Measurements from ENCODE around the gene SLC2A13. TPM values are rescaled to one million over a fixed set of nuclear protein-coding genes. Genes with fewer than 3 reads are reported as not detected.
"Not testable (repeated sequence)": the region's sequence is repeated elsewhere in the genome, so short reads cannot be mapped to it uniquely, and the experiment has no call there.

The SLC2A13 gene
- total and polyA plus RNA-seq, 4 donors = 3.2 to 21.4 (median 7.4) TPM

- DNase-seq (no peak), ATAC-seq (ENCODE audit: insufficient read depth, low FRiP score) (no peak)
- H3K4me3 ChIP-seq = no peak overlapping the region
- TF ChIP-seq CTCF (IDR thresholded peaks at IDR 0.05; ENCODE audit: control extremely low read depth, extremely low read depth) = no peak
- H3K36me3 ChIP-seq (ENCODE audit: control insufficient read depth in 4 of 4, insufficient read depth in 4 of 4, low read length in 4 of 4) = no peaks in the 10 kb centered on the region
- H3K9ac ChIP-seq (ENCODE audit: insufficient read depth in 1 of 2, low read length in 2 of 2) = no peak overlapping the region
- WGBS, 2 donors = 93 to 96% methylated on average over 2 of the region's 2 CpGs
- no peaks in the 10 kb centered on the region for H3K4me1 ChIP-seq (ENCODE audit: control insufficient read depth in 5 of 5, insufficient read depth in 5 of 5, low read length in 5 of 5)
- no peak overlapping the region for H3K27ac ChIP-seq (ENCODE audit: low read depth in 1 of 2, low read length in 1 of 2)
- no peaks in the 10 kb centered on the region for H3K27me3 ChIP-seq (ENCODE audit: control insufficient read depth in 3 of 3, insufficient read depth in 3 of 3, low read length in 2 of 3)
- peaks cover 0 to 3% (median 0%) of the 10 kb centered on the region in 4 donors for H3K9me3 ChIP-seq (ENCODE audit: control insufficient read depth in 4 of 4, insufficient read depth in 3 of 4, low read length in 3 of 4)
These were observed 350.4 kb downstream of the SLC2A13 start for GRCh38 chr12:39755478-39755877.

- no peaks in the 10 kb centered on the region for H3K36me3 ChIP-seq (ENCODE audit: control insufficient read depth in 4 of 4, insufficient read depth in 4 of 4, low read length in 4 of 4)
- H3K9ac ChIP-seq (ENCODE audit: insufficient read depth in 1 of 2, low read length in 2 of 2) = no peak overlapping the region
- no peak overlapping the region for H3K27ac ChIP-seq (ENCODE audit: low read depth in 1 of 2, low read length in 1 of 2)
- H3K27me3 ChIP-seq (ENCODE audit: control insufficient read depth in 3 of 3, insufficient read depth in 3 of 3, low read length in 2 of 3) = no peaks in the 10 kb centered on the region
- WGBS, 2 donors = 83 to 85% methylated on average over 6 of the region's 6 CpGs
- no peak for DNase-seq
- no peaks in the 10 kb centered on the region for H3K4me1 ChIP-seq (ENCODE audit: control insufficient read depth in 5 of 5, insufficient read depth in 5 of 5, low read length in 5 of 5)
- TF ChIP-seq CTCF (IDR thresholded peaks at IDR 0.05; ENCODE audit: control extremely low read depth, extremely low read depth) = no peak
- H3K9me3 ChIP-seq (ENCODE audit: control insufficient read depth in 4 of 4, insufficient read depth in 3 of 4, low read length in 3 of 4) = peaks cover 0 to 3% (median 0%) of the 10 kb centered on the region in 4 donors
- no peak for ATAC-seq (ENCODE audit: insufficient read depth, low FRiP score)
- no peak overlapping the region for H3K4me3 ChIP-seq
These were observed 353.3 kb downstream of the SLC2A13 start for GRCh38 chr12:39752482-39753137.

GRCh38 chr12:39746151-39746550 lies 359.7 kb downstream of the SLC2A13 start:
- not testable (repeated sequence) for H3K4me1 ChIP-seq (ENCODE audit: control insufficient read depth in 5 of 5, insufficient read depth in 5 of 5, low read length in 5 of 5); H3K36me3 ChIP-seq (ENCODE audit: control insufficient read depth in 4 of 4, insufficient read depth in 4 of 4, low read length in 4 of 4); H3K4me3 ChIP-seq; H3K27me3 ChIP-seq (ENCODE audit: control insufficient read depth in 3 of 3, insufficient read depth in 3 of 3, low read length in 2 of 3); H3K9ac ChIP-seq (ENCODE audit: insufficient read depth in 1 of 2, low read length in 2 of 2); H3K9me3 ChIP-seq (ENCODE audit: control insufficient read depth in 4 of 4, insufficient read depth in 3 of 4, low read length in 3 of 4); DNase-seq; H3K27ac ChIP-seq (ENCODE audit: low read depth in 1 of 2, low read length in 1 of 2); ATAC-seq (ENCODE audit: insufficient read depth, low FRiP score)
- WGBS, 2 donors = 75 to 85% methylated on average over 6 of the region's 6 CpGs

GRCh38 chr12:39743655-39744054 lies 362.2 kb downstream of the SLC2A13 start:
- Histone ChIP-seq H3K9ac (ENCODE audit: insufficient read depth in 1 of 2, low read length in 2 of 2) (no peak overlapping the region), H3K27ac (ENCODE audit: low read depth in 1 of 2, low read length in 1 of 2) (no peak overlapping the region), H3K36me3 (ENCODE audit: control insufficient read depth in 4 of 4, insufficient read depth in 4 of 4, low read length in 4 of 4) (peaks cover 0 to 3% (median 0%) of the 10 kb centered on the region in 4 donors), H3K4me1 (ENCODE audit: control insufficient read depth in 5 of 5, insufficient read depth in 5 of 5, low read length in 5 of 5) (no peaks in the 10 kb centered on the region), H3K4me3 (no peak overlapping the region), H3K27me3 (ENCODE audit: control insufficient read depth in 3 of 3, insufficient read depth in 3 of 3, low read length in 2 of 3) (no peaks in the 10 kb centered on the region), H3K9me3 (ENCODE audit: control insufficient read depth in 4 of 4, insufficient read depth in 3 of 4, low read length in 3 of 4) (peaks cover 0 to 4% (median 0%) of the 10 kb centered on the region in 4 donors)
- no peak for TF ChIP-seq CTCF (IDR thresholded peaks at IDR 0.05; ENCODE audit: control extremely low read depth, extremely low read depth)
- 46 to 92% methylated on average over 1 of the region's 1 CpG for WGBS, 2 donors
- ATAC-seq (ENCODE audit: insufficient read depth, low FRiP score) (no peak), DNase-seq (no peak)

All from lung (tissue), 12 donors.